GM10266 (cell line): ENCODE results near the gene HOXD12.
A peak's percentile ranks its signal among the peaks of the same experiment; 100 is the strongest.

Experiments
- DNase-seq: peaks from one replicate; pipeline ENCODE4 v3.0.0; 2012; ENCODE audit errors: extremely low spot score
- TF ChIP-seq, protein P1 (sequence below): IDR thresholded peaks from 2 replicates; pipeline ENCODE4 v1.5.1; 2012; ENCODE audit warnings: mild to moderate bottlenecking, low read depth; ENCODE audit not compliant: control insufficient read depth, insufficient read depth; ENCODE audit errors: missing control alignments

The HOXD12 gene

DNA sequence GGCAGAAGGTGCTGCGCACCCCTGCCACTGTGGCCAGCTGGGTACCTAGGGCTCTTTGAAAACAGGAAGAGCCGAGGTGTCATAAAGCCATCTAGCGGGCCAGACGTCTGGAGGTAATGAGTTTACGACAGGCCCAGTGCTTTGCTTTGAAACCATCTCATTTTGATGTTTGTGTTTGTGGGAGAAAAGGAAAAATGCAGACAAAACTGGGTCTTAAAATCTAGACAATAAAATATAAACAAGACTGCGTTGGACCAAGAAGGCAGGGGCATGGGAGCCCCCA lies 26.1 kb downstream of the HOXD12 start:
- TF ChIP-seq, protein P1, sequence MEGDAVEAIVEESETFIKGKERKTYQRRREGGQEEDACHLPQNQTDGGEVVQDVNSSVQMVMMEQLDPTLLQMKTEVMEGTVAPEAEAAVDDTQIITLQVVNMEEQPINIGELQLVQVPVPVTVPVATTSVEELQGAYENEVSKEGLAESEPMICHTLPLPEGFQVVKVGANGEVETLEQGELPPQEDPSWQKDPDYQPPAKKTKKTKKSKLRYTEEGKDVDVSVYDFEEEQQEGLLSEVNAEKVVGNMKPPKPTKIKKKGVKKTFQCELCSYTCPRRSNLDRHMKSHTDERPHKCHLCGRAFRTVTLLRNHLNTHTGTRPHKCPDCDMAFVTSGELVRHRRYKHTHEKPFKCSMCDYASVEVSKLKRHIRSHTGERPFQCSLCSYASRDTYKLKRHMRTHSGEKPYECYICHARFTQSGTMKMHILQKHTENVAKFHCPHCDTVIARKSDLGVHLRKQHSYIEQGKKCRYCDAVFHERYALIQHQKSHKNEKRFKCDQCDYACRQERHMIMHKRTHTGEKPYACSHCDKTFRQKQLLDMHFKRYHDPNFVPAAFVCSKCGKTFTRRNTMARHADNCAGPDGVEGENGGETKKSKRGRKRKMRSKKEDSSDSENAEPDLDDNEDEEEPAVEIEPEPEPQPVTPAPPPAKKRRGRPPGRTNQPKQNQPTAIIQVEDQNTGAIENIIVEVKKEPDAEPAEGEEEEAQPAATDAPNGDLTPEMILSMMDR = no peak
- no peak for DNase-seq

DNA sequence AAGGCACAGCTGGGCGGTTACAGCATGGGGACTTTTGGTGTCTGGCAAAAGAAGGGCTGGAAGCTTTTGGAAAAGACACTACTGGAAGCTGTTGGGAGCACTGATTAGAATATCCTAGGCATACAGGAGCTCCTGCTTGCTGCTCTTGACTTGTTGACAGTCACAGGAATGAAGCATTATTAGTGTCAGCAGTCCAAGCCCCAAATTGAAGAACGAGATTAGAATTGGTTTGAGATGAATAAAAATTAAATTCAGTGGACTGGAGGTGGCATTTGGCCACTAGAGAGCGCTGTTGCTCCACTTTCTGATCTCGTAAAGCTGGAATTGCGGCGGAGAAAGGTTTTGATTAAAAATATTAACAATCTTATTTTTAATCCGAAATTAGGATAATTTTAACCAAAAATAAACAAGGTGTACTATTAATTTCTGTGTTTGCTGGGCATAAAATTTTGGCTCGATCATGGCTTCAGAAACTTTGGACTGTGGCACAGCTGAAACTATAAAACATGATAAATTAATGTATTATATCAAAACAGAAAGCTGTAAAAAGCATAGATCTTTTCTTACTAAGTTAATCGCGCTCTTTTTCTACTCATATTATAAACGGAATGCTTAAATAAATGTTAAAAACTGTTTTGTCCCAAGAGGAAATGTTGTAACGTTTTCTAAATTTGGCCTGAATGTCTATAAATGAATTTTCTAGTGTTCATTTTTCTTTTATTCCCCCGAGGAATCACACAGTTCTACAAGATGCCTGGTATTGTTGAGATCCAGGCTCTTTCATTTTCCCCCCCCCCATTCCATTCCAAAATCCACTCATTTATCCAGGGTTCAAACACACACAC lies 27.6 kb downstream of the HOXD12 start:
- TF ChIP-seq, protein P1 = peak; percentile 86
- peak; percentile 69 for DNase-seq

DNA sequence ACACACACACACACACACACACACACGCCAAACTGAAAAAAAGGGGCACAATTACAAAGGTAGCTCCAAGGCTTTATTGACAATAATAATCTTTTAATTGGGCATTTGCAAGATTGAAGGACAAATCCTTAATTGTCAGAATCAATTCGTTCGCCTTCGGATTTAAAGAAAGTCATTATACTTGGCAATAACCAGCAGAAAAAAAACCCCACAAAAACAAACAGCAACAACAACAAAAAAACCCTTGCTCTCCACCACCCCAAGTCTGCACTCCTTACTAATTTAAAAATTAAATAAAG lies 28.1 kb downstream of the HOXD12 start:
- TF ChIP-seq, protein P1 = no peak
- DNase-seq = no peak

DNA sequence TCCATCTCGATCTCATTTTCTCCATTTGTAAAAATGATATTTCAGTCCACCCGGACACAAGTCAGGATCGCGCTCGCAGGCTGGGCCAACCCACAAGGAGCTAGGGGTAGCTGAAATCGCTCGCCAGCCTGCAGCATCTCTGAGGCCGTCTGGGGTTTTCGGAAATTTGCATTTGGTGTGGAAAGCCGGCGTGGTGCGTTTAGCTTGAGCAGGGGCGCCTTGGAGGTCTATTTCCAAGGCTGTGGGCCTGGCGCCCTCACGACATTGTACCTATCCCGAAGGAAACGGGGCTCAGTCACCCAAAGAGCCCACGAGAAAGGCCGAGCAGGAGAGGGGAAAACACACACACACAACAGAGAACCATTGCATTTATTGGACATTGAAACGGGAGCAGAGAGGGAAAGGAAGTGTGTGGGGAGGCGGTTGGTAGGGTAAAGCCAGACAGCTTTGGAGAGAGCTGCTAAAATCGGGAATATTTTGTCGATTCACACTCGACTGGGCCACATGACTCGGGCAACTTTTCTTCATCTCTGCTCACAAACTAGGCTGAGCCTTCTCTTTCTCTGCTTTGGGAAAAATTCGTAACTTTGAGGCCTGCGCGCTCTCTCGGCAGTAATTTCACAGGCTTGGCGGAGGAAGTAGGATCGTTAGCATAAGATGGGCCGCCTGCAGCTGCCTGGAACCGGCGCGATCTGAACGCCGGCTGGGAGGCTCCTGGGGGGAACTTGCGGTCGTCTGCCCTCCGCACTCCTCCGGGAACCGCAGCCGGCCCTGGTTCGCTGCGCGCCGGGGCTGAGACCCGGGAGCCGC lies 28.8 kb downstream of the HOXD12 start:
- TF ChIP-seq, protein P1 = no peak
- DNase-seq = no peak

DNA sequence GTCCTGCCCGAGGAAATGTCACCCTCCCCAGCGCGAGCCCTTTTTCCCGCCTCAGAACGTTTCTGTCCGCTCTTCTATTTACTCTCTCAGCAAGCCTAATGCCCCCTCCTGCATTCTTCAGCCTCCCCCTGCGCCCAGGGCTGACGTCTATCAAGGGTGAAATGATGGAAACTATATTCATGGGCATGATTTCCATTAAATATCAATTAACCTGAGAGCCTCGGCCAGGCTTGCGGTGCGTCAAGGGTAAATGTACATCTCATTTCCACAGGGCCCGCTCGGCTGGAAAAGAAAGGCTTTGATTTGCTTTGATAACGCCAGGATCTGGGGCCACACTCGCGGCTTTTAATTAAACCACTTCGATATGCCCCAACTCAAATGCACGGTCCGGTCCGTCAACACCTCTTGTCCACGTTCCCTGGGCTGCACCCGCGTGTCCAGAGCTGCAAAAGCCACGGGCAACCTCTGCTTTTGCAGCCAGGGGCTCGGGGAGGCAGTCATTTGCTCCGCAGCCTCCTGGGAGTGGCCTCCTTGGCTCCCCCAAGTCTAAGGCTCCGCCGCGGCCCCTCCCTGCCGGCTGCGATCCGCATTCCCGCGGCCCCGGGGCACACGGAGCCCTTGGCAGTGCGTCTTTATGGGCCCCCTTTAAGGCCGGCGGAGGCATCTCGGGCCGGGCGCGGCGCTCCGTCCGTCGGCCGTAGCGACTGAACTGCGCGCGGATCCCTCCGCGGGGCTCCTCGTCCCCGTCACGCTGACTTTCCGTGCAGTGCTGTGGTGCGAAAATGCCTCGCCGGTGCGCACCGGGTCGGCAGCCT lies 29.6 kb downstream of the HOXD12 start, which contains the start of gene HOXD8:
Gene HOXD8, plus strand, starts transcription at position 724 of the 815 bp plus-strand sequence. CDS start 662 bp downstream, outside the sequence.
- TF ChIP-seq, protein P1 = no peak
- no peak for DNase-seq

DNA sequence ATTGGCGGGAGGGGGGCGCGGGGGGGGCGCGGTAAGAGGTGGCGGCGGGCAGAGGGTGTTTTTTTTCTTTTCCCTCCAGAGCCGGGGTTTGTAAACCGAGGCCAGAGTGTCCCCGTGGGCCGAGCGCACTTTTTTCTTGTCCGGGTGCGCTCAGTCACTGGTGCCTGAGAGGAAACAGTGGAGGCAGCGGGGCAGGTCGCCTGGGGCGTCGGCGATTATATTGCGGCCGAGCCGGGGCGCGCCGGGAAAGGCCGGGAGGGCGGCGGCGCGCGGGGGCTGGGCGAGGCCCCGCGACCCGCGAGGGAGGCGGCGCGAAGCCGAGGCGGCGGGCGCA lies 30.2 kb downstream of the HOXD12 start:
- TF ChIP-seq, protein P1 = no peak
- DNase-seq = no peak
